ENCODE results near the gene FXYD3.

The FXYD3 gene

DNA sequence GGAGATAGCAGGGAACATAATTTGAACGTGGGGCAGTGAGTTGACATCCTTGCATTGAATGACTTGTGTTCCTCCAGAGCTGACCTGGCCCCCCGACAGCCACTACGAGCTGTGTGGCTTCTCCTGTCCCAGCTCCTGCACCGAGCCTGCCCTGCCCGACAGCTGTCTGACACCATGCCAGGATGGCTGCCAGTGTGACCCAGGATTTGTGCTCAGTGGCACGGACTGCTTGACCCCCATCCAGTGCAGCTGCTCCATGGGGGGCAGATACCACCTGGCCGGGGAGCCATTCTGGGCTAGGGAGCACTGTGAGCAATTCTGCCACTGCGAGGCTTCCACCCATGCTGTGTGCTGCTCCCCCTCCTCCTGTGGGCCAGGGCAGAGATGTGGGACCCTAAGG is 29.2 kb upstream of the FXYD3 start:
- no peaks in the 10 kb centered on the region for H3K9me3 ChIP-seq (ENCODE audit: control insufficient read depth, low read length)
- DNase-seq, result no peak
- H3K4me1 ChIP-seq (ENCODE audit: control insufficient read depth, insufficient read depth, low read length, poor library complexity, severe bottlenecking), result no peaks in the 10 kb centered on the region
- H3K4me3 ChIP-seq (ENCODE audit: insufficient read depth, low read depth, low read length, poor library complexity, severe bottlenecking), result no peak overlapping the region
- H3K27me3 ChIP-seq (replicated peaks; ENCODE audit: control insufficient read depth, insufficient read depth, low read length, poor library complexity, severe bottlenecking), result peaks cover 5% of the 10 kb centered on the region
- no peaks in the 10 kb centered on the region for H3K36me3 ChIP-seq (ENCODE audit: control insufficient read depth, insufficient read depth, low read length)
- no peak overlapping the region for H3K27ac ChIP-seq (ENCODE audit: insufficient read depth, low read length, poor library complexity, severe bottlenecking)

DNA sequence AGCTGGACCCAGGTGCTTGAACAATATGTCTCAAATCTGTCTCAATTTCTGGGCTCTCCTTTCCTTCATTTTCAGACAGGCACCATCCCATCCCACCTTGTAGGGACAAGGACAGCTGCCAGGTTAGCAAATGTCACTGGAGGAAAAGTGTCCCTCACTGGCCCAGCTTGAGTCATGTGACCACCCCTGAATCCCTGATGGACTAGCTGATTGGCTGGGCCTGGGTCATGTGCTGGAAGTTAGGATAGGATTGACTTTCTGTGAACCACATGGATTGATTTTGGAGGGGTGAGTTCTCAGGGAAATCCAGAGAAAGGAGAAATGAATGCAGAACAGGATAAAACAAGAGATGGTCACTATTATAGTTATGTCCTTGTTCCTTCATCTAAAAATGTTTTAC is 28.2 kb upstream of the FXYD3 start:
- H3K27me3 ChIP-seq (replicated peaks; ENCODE audit: control insufficient read depth, insufficient read depth, low read length, poor library complexity, severe bottlenecking), result peaks cover 5% of the 10 kb centered on the region
- H3K36me3 ChIP-seq (ENCODE audit: control insufficient read depth, insufficient read depth, low read length), result no peaks in the 10 kb centered on the region
- no peaks in the 10 kb centered on the region for H3K4me1 ChIP-seq (ENCODE audit: control insufficient read depth, insufficient read depth, low read length, poor library complexity, severe bottlenecking)
- H3K9me3 ChIP-seq (ENCODE audit: control insufficient read depth, low read length), result no peaks in the 10 kb centered on the region
- DNase-seq, result no peak
- H3K27ac ChIP-seq (ENCODE audit: insufficient read depth, low read length, poor library complexity, severe bottlenecking), result no peak overlapping the region
- no peak overlapping the region for H3K4me3 ChIP-seq (ENCODE audit: insufficient read depth, low read depth, low read length, poor library complexity, severe bottlenecking)

DNA sequence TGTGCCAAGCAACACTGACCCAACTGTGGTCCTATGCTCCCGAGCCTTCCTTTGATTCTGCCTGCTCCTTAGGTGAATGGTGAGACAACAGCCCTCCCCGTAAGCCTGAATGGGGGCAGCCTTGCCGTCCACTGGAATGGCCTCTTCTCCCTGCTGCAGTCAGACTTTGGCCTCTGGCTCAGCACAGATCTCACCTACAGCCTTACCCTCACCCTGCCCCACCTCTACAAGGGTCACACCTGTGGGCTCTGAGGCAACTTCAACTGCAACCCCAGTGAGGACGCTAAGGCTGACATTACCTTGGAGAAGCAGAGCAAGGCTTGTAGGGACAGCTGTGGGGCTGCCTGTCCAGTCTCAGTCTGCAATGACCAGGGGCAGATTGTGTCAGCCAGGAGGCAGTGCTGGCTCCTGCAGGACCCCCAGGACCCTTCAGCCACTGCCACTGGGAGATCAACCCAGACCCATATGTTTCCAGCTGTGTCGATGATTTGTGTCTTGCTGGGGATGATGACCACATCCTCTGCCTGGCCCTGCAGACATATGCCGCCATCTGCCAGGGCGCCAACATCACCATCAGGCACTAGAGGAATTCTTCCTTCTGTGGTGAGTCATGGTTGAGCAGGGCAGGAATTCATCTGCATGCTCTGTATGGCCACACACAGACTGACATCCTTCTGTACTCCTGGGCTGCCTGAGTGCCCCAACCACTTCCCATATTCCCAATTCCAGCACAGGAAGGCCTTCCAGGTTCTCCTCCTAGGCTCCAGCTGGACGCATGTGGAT is 27.3 kb upstream of the FXYD3 start:
- DNase-seq, result no peak
- Histone ChIP-seq H3K9me3 (ENCODE audit: control insufficient read depth, low read length) (no peaks in the 10 kb centered on the region), H3K4me1 (ENCODE audit: control insufficient read depth, insufficient read depth, low read length, poor library complexity, severe bottlenecking) (no peaks in the 10 kb centered on the region), H3K36me3 (ENCODE audit: control insufficient read depth, insufficient read depth, low read length) (no peaks in the 10 kb centered on the region), H3K27me3 (replicated peaks; ENCODE audit: control insufficient read depth, insufficient read depth, low read length, poor library complexity, severe bottlenecking) (peaks cover 5% of the 10 kb centered on the region), H3K4me3 (ENCODE audit: insufficient read depth, low read depth, low read length, poor library complexity, severe bottlenecking) (no peak overlapping the region), H3K27ac (ENCODE audit: insufficient read depth, low read length, poor library complexity, severe bottlenecking) (no peak overlapping the region)

DNA sequence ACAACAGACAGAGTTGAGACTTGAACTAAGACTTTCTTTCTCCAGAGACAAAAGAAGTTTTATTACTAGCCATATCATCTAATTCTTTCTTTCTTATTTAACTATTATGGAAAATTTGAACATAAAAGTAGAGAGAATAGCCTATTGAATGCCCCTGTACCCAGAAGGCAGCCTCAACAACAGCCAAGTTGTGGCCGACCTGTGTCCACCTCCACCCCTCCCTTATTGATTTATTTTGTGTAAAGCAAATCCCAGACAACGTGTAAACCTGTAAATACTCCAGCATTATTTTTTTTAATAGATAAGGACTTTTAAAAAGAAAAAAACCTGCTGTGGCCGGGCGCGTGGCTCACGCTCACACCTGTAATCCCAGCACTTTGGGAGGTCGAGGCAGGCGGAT is 26.1 kb upstream of the FXYD3 start:
- no peak overlapping the region for H3K27ac ChIP-seq (ENCODE audit: insufficient read depth, low read length, poor library complexity, severe bottlenecking)

DNA sequence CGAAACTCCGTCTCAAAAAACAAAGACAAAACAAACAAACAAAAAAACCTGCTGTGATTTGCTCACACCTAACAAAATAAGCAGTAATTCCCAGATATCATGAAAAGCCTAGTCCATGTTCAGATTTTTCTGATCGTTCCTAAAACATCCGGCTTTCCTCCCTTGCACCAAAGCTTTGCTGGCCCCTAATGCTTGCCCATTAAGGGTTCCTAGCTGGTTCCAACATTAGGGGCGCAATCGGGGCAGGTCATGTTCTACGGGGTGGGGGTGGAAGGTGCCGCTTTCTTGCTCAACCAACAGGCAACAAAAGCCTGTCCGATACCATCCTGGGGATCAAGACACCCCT is 25.5 kb upstream of the FXYD3 start:
- peaks cover 5% of the 10 kb centered on the region for H3K27me3 ChIP-seq (replicated peaks; ENCODE audit: control insufficient read depth, insufficient read depth, low read length, poor library complexity, severe bottlenecking)
- no peaks in the 10 kb centered on the region for H3K4me1 ChIP-seq (ENCODE audit: control insufficient read depth, insufficient read depth, low read length, poor library complexity, severe bottlenecking)
- H3K36me3 ChIP-seq (ENCODE audit: control insufficient read depth, insufficient read depth, low read length), result no peaks in the 10 kb centered on the region
- no peak overlapping the region for H3K4me3 ChIP-seq (ENCODE audit: insufficient read depth, low read depth, low read length, poor library complexity, severe bottlenecking)
- DNase-seq, result no peak
- H3K9me3 ChIP-seq (ENCODE audit: control insufficient read depth, low read length), result no peaks in the 10 kb centered on the region
- H3K27ac ChIP-seq (ENCODE audit: insufficient read depth, low read length, poor library complexity, severe bottlenecking), result no peak overlapping the region

More for the DNA sequence above, 26.1 kb upstream of the FXYD3 start:
- no peak for DNase-seq
- H3K27me3 ChIP-seq (replicated peaks; ENCODE audit: control insufficient read depth, insufficient read depth, low read length, poor library complexity, severe bottlenecking), result peaks cover 5% of the 10 kb centered on the region
- no peaks in the 10 kb centered on the region for H3K4me1 ChIP-seq (ENCODE audit: control insufficient read depth, insufficient read depth, low read length, poor library complexity, severe bottlenecking)
- H3K9me3 ChIP-seq (ENCODE audit: control insufficient read depth, low read length), result no peaks in the 10 kb centered on the region
- H3K4me3 ChIP-seq (ENCODE audit: insufficient read depth, low read depth, low read length, poor library complexity, severe bottlenecking), result no peak overlapping the region
- H3K36me3 ChIP-seq (ENCODE audit: control insufficient read depth, insufficient read depth, low read length), result no peaks in the 10 kb centered on the region

DNA sequence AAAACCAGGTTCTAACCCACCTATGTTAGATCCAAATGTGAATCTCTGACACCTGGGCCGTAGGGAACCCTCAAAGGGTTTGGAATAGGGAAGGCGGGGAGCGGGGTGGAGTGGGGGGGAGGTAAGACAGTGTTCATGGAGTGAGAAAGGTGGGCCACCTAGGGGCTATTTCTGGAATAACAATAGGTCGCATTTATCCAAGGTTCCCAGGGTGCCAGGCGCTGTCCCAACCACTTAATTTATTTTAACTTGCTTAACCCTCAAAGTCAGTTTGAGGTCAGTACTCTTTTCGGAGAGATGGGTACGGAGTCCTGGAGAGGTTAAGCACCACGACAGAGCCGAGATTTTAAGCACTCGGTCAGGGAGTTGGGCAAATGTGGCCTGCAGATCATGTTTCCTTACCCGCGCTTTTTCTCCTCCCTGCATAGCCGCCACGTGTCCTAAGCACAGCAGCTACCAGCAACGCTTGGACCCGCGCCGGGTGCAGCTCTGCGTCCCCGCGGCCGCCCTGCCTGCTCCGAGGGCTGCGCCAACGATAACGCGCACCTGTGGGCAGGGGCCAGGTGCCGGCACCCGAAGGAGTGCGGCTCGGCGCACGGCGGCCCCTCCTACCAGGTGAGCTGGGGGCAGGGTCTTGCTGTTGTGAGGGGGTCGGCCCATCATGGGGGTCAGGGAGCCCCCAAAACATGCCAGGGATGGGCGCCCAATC is 25.0 kb upstream of the FXYD3 start:
- H3K27ac ChIP-seq (ENCODE audit: insufficient read depth, low read length, poor library complexity, severe bottlenecking), result no peak overlapping the region

DNA sequence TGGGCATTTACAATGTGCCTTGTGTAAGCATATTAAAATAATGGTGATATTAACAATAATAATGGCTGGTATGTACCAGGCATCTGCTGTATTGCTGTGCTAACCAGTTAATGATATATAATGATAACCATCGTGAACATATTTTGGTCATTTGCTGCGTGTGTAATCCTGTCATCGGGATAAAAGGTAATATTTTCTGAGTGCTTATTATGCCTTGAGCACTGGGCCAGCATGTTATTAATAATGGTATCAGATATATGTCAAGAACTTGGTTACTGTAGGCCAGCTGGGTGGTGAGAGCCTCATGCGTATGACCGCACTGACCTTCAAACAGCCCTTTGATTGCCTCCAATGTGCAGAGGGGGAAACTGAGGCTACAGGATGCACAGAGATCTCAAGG is 22.2 kb upstream of the FXYD3 start:
- no peaks in the 10 kb centered on the region for H3K9me3 ChIP-seq (ENCODE audit: control insufficient read depth, low read length)
- H3K36me3 ChIP-seq (ENCODE audit: control insufficient read depth, insufficient read depth, low read length), result no peaks in the 10 kb centered on the region
- H3K4me3 ChIP-seq (ENCODE audit: insufficient read depth, low read depth, low read length, poor library complexity, severe bottlenecking), result no peak overlapping the region
- DNase-seq, result no peak
- peaks cover 5% of the 10 kb centered on the region for H3K27me3 ChIP-seq (replicated peaks; ENCODE audit: control insufficient read depth, insufficient read depth, low read length, poor library complexity, severe bottlenecking)
- no peak overlapping the region for H3K27ac ChIP-seq (ENCODE audit: insufficient read depth, low read length, poor library complexity, severe bottlenecking)
- no peaks in the 10 kb centered on the region for H3K4me1 ChIP-seq (ENCODE audit: control insufficient read depth, insufficient read depth, low read length, poor library complexity, severe bottlenecking)

More for the DNA sequence above, 25.0 kb upstream of the FXYD3 start:
- Histone ChIP-seq H3K36me3 (ENCODE audit: control insufficient read depth, insufficient read depth, low read length) (no peaks in the 10 kb centered on the region), H3K27me3 (replicated peaks; ENCODE audit: control insufficient read depth, insufficient read depth, low read length, poor library complexity, severe bottlenecking) (peaks cover 5% of the 10 kb centered on the region), H3K4me3 (ENCODE audit: insufficient read depth, low read depth, low read length, poor library complexity, severe bottlenecking) (no peak overlapping the region), H3K9me3 (ENCODE audit: control insufficient read depth, low read length) (no peaks in the 10 kb centered on the region), H3K4me1 (ENCODE audit: control insufficient read depth, insufficient read depth, low read length, poor library complexity, severe bottlenecking) (no peaks in the 10 kb centered on the region)
- peak in 1 of 3 donors; percentile 9 for DNase-seq

DNA sequence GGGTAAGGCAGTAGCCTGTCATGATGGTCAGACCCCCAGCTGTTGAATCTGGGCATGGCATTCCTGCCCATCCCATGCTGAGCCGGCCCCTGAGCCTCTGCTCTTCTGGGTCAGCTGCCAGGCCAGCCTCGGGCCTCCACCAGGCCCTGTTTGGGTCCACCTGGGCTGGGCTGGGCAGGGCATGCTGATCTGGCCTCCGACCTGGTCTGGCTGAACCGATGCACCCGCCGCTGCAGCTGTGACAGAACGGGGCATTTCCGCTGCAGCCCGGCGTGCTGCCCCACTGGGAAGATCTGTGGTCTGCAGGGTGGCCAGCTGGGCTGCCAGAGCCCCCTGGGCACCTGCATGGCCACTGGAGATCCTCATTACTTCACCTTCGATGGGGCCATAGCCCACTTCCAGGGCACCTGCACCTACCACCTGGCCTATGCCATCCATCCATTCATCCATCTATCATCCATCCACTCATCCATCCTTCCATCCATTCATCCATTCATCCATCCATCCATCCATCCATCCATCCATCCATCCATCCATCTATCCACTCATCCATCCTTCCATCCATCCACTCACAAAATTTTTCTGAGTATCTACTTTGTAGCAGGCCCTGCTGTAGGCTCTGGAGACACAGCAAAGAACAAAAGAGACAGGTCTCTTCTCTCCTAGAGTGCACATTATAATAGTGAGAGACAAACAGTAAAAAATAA is 21.5 kb upstream of the FXYD3 start:
- DNase-seq, result no peak
- peaks cover 5% of the 10 kb centered on the region for H3K27me3 ChIP-seq (replicated peaks; ENCODE audit: control insufficient read depth, insufficient read depth, low read length, poor library complexity, severe bottlenecking)
- H3K36me3 ChIP-seq (ENCODE audit: control insufficient read depth, insufficient read depth, low read length), result no peaks in the 10 kb centered on the region
- no peak overlapping the region for H3K27ac ChIP-seq (ENCODE audit: insufficient read depth, low read length, poor library complexity, severe bottlenecking)
- H3K9me3 ChIP-seq (ENCODE audit: control insufficient read depth, low read length), result no peaks in the 10 kb centered on the region
- H3K4me3 ChIP-seq (ENCODE audit: insufficient read depth, low read depth, low read length, poor library complexity, severe bottlenecking), result no peak overlapping the region
- no peaks in the 10 kb centered on the region for H3K4me1 ChIP-seq (ENCODE audit: control insufficient read depth, insufficient read depth, low read length, poor library complexity, severe bottlenecking)

DNA sequence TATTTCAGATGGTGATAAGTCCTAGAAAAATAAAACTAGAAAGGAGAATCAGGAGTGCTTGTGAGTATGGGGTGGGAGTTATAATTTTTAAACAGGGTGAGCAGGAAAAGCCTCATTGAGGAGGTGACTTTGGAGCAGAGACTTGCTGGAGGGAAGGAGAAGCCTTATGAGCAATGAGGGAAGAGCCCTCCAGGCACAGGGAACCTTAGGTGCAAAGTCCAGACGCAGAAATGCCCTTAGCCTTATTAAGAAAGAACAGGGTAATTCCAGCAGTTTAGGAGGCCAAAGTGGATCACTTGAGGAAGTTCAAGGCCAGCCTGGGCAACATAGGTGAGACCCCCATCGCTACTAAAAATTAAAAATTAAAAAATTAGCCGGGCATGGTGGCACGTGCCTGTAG is 21.0 kb upstream of the FXYD3 start:
- Histone ChIP-seq H3K27me3 (replicated peaks; ENCODE audit: control insufficient read depth, insufficient read depth, low read length, poor library complexity, severe bottlenecking) (peaks cover 5% of the 10 kb centered on the region), H3K4me1 (ENCODE audit: control insufficient read depth, insufficient read depth, low read length, poor library complexity, severe bottlenecking) (no peaks in the 10 kb centered on the region), H3K27ac (ENCODE audit: insufficient read depth, low read length, poor library complexity, severe bottlenecking) (no peak overlapping the region), H3K9me3 (ENCODE audit: control insufficient read depth, low read length) (no peaks in the 10 kb centered on the region), H3K36me3 (ENCODE audit: control insufficient read depth, insufficient read depth, low read length) (no peaks in the 10 kb centered on the region), H3K4me3 (ENCODE audit: insufficient read depth, low read depth, low read length, poor library complexity, severe bottlenecking) (no peak overlapping the region)
- no peak for DNase-seq
